HEK293T (cell line): ENCODE results near the gene ZBTB21.

ENCODE experiments used
- CTCF ChIA-PET: fragments of 350-600 bp; formaldehyde crosslinking; extraction: SDS; loops from one replicate; lab custom pipeline; 2021; ENCODE audit warnings: antibody characterized with exemption, inconsistent platforms; lab: Yijun Ruan, JAX
- POLR2A ChIA-PET: fragments of 350-600 bp; formaldehyde crosslinking; extraction: SDS; loops from one replicate; lab custom pipeline; 2020; ENCODE audit warnings: antibody characterized with exemption, inconsistent platforms; lab: Yijun Ruan, JAX
- DNase-seq: peaks from one replicate; pipeline ENCODE4 v3.0.0; 2012; ENCODE audit warnings: mixed read lengths; ENCODE audit errors: extremely low spot score
- ARNT ChIP-seq: fragments of 450-650 bp; IDR thresholded peaks from 2 replicates; pipeline ENCODE4 v1.6.1; 2017; ENCODE audit warnings: mild to moderate bottlenecking
- BHLHE40 ChIP-seq: fragments of 450-650 bp; IDR thresholded peaks from 2 replicates; pipeline ENCODE4 v1.6.1; 2016; ENCODE audit warnings: mild to moderate bottlenecking, moderate library complexity, borderline replicate concordance
- CTBP1 ChIP-seq: fragments of 450-650 bp; IDR thresholded peaks from 2 replicates; pipeline ENCODE4 v1.6.1; 2016; ENCODE audit warnings: borderline replicate concordance
- ELF4 ChIP-seq: fragments of 450-650 bp; IDR thresholded peaks from 2 replicates; pipeline ENCODE4 v1.6.1; 2017; ENCODE audit warnings: antibody characterized with exemption
- FOXA1 ChIP-seq: fragments of 450-650 bp; IDR thresholded peaks from 2 replicates; pipeline ENCODE4 v1.6.1; 2016; ENCODE audit warnings: mild to moderate bottlenecking
- FOXK2 ChIP-seq: fragments of 450-650 bp; IDR thresholded peaks from 2 replicates; pipeline ENCODE4 v1.6.1; 2016; ENCODE audit warnings: mild to moderate bottlenecking
- FOXM1 ChIP-seq: fragments of 450-650 bp; IDR thresholded peaks from 2 replicates; pipeline ENCODE4 v1.6.1; 2017; ENCODE audit warnings: mild to moderate bottlenecking, borderline replicate concordance
- HDGF ChIP-seq: fragments of 450-650 bp; IDR thresholded peaks from 2 replicates; pipeline ENCODE4 v1.6.1; 2017; ENCODE audit warnings: antibody characterized with exemption, borderline replicate concordance
- L3MBTL2 ChIP-seq: fragments of 450-650 bp; conservative IDR thresholded peaks from 2 replicates; pipeline ENCODE4 v1.6.1; 2016; ENCODE audit warnings: mild to moderate bottlenecking
- LEF1 ChIP-seq: fragments of 450-650 bp; IDR thresholded peaks from 2 replicates; pipeline ENCODE4 v1.6.1; 2017; ENCODE audit warnings: mild to moderate bottlenecking, borderline replicate concordance
- NFRKB ChIP-seq: fragments of 450-650 bp; IDR thresholded peaks from 2 replicates; pipeline ENCODE4 v1.6.1; 2016; ENCODE audit warnings: mild to moderate bottlenecking, moderate library complexity
- PKNOX1 ChIP-seq: fragments of 450-650 bp; IDR thresholded peaks from 2 replicates; pipeline ENCODE4 v1.6.1; 2016
- SP1 ChIP-seq: fragments of 450-650 bp; IDR thresholded peaks from 2 replicates; pipeline ENCODE4 v1.6.1; 2017
- SUZ12 ChIP-seq: fragments of 450-650 bp; IDR thresholded peaks from 2 replicates; pipeline ENCODE4 v1.6.1; 2016; ENCODE audit warnings: mild to moderate bottlenecking
- TARDBP ChIP-seq: fragments of 450-650 bp; IDR thresholded peaks from 2 replicates; pipeline ENCODE4 v1.6.1; 2016
- ZNF384 ChIP-seq: fragments of 450-650 bp; IDR thresholded peaks from 2 replicates; pipeline ENCODE4 v1.6.1; 2016

Gene ZBTB21

GRCh38 chr21:42012344-42012743, 2.2 kb upstream of the ZBTB21 start:
- no peak for TF ChIP-seq ZNF384
- no peak for TF ChIP-seq NFRKB
- TF ChIP-seq PKNOX1 = no peak
- no peak for TF ChIP-seq L3MBTL2
- TF ChIP-seq TARDBP = no peak
- no peak for TF ChIP-seq CTBP1
- TF ChIP-seq LEF1 = no peak
- TF ChIP-seq FOXA1 = no peak
- no peak for TF ChIP-seq ELF4
- no peak for TF ChIP-seq SP1
- TF ChIP-seq SUZ12 = no peak
- no peak for TF ChIP-seq HDGF
- no peak for TF ChIP-seq FOXK2
- no peak for TF ChIP-seq ARNT
- no peak for TF ChIP-seq BHLHE40
- TF ChIP-seq FOXM1 = no peak
- no peak for DNase-seq
- CTCF ChIA-PET = no interaction called here
- POLR2A ChIA-PET = interaction anchor here (0.8 kb wide), 1 partner anchor 26 kb away, joined by 3 read pairs; no protein-coding TSS in a partner anchor

- TF ChIP-seq LEF1 (no peak), FOXA1 (no peak), HDGF (no peak), NFRKB (no peak), FOXM1 (no peak)
- ChIA-PET POLR2A (interaction anchor here (1.5 kb wide), 1 partner anchor 12 kb away, joined by 5 read pairs; no protein-coding TSS in a partner anchor), CTCF (interaction anchor here (0.7 kb wide), 2 partner anchors 76 to 107 kb away, joined by 4 read pairs; no protein-coding TSS in a partner anchor)
- DNase-seq = peak; percentile 51
Observed at GRCh38 chr21:42010507-42011495, 641 bp upstream of the ZBTB21 start.

GRCh38 chr21:42009018-42009830, 936 bp downstream of the ZBTB21 start:
- TF ChIP-seq SP1 (no peak), ZNF384 (no peak), FOXM1 (no peak), L3MBTL2 (peak; percentile 73), SUZ12 (no peak), PKNOX1 (no peak)
- peak; percentile 56 for DNase-seq
- ChIA-PET CTCF (no interaction called here), POLR2A (interaction anchor here (0.7 to 1.5 kb wide), 4 partner anchors 10 to 451 kb away, joined by 3 to 5 read pairs (median 3); no protein-coding TSS in a partner anchor)

- DNase-seq = no peak
- POLR2A ChIA-PET = no interaction called here
- CTCF ChIA-PET = interaction anchor here (1.4 kb wide), 1 partner anchor 130 kb away, joined by 3 read pairs; no protein-coding TSS in a partner anchor
- TF ChIP-seq CTBP1 (no peak), ELF4 (no peak), BHLHE40 (no peak), HDGF (no peak), NFRKB (no peak), FOXM1 (no peak), SP1 (no peak), TARDBP (no peak), LEF1 (no peak), ZNF384 (no peak), ARNT (no peak), L3MBTL2 (no peak), PKNOX1 (no peak), SUZ12 (no peak), FOXA1 (no peak), FOXK2 (no peak)
Observed at GRCh38 chr21:42007356-42007940, 2.7 kb downstream of the ZBTB21 start.

GRCh38 chr21:42006765-42007164, 3.4 kb downstream of the ZBTB21 start:
- DNase-seq = no peak
- POLR2A ChIA-PET = no interaction called here
- CTCF ChIA-PET = interaction anchor here (0.5 to 1.4 kb wide), 2 partner anchors 20 to 129 kb away, joined by 3 read pairs; no protein-coding TSS in a partner anchor
- no peak for TF ChIP-seq ELF4
- TF ChIP-seq PKNOX1 = no peak
- no peak for TF ChIP-seq HDGF
- no peak for TF ChIP-seq ARNT
- TF ChIP-seq ZNF384 = no peak
- TF ChIP-seq LEF1 = no peak
- no peak for TF ChIP-seq SP1
- TF ChIP-seq FOXM1 = no peak
- TF ChIP-seq CTBP1 = no peak
- no peak for TF ChIP-seq NFRKB
- TF ChIP-seq L3MBTL2 = no peak
- TF ChIP-seq SUZ12 = no peak
- TF ChIP-seq FOXK2 = no peak
- no peak for TF ChIP-seq FOXA1
